GM19467 (cell line): ENCODE measurements around the gene EIF2B2.

Source experiments
- ATAC-seq: cut with Tn5 transposase; IDR thresholded peaks from one replicate; pipeline ENCODE4 v1.9.1; 2021; ENCODE audit warnings: mild to moderate bottlenecking, moderate library complexity; ENCODE audit not compliant: unreplicated experiment

Gene EIF2B2

DNA sequence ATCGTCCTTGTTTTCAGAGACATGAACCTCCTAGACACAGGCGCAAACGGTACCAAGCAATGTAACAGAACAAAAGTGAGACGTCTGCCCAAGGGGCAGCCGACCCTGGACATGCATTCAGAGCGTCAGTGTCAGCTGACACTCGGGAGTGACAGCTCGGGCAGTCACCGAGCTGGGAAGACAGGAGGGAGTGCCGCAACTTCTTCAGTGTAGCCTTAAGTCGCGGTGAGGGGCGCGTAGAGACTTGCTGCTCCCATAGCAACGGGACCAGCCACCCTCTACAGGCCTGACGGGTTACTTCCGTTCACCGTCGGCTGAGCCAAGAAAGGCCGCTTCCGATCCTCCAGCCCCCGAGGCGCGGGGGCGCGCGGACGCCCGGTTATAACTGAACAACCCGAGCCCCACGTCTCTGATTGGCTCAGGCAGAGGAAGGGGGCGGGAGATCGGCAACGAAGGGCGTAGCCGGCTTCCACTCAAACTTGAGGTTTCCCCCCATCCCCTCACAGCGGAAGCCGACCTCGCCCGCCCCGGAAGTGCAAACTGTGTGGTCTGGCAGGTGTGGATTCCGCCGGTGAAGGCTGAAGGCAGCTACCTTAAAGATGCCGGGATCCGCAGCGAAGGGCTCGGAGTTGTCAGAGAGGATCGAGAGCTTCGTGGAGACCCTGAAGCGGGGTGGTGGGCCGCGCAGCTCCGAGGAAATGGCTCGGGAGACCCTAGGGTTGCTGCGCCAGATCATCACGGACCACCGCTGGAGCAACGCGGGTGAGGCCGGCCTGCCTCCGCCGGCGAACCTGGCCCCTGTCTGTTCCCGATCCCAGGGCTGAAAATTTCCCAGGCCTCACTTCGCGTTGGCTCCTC is at the start of gene EIF2B2:
Gene EIF2B2 (plus strand): TSS at position 530 of the 858 bp plus-strand sequence. CDS start 70 bp downstream, at position 600.
- peak; percentile 96 for ATAC-seq

DNA sequence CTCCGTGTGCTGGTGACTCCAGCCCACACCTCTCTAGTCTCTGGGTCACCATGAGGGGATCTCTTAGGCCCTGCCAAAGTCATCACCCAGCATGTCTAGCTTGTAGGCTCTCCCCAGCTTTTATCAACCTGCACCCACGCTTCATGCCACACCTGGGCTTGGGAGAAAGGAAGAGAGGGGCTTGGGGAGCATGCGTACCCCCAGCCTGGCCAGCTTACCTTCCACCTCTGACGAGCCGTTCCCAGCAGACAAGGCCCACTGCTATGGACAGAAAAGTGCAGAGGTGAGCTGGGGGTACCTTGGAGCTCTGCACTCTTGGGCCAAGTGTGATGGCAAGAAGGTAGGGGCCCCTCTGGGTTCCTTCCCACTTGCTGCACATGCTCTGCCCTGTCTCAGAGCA is 49.0 kb upstream of the EIF2B2 start:
- ATAC-seq = no peak

DNA sequence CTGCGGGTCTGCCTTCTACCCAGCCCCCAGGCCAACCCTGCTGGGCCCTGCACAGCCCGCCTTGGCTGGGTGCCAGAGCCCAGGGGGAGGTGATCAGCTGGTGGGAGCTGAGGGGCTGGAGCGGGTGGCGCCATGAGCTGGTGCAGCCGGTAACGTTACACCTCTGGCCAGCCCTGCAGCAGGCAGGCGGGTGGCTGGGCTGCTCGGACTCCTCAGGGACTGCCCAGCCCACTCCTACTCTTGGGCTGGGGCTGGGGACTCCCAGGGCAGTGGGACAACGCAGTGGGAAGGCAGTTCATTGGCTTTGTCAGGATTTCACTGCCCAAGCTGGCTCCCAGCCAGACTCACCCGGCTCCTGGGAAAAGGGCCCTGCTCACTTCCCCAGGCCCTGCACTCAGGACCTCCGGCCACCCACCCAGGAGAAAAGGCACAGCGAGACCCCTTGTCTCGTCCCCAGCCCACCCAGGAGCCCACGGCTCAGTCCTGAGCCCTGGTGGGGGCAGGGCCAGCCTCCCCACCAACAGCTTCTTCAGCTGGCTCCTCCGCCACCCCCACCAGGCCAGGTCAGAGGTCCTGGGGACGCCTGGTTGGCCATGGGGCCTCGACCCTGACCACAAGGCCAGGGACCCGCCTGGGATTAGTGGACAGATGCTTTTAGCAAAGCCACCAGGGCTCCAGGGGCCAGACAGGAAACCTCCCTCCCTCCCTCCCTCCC is 48.3 kb upstream of the EIF2B2 start:
- no peak for ATAC-seq

DNA sequence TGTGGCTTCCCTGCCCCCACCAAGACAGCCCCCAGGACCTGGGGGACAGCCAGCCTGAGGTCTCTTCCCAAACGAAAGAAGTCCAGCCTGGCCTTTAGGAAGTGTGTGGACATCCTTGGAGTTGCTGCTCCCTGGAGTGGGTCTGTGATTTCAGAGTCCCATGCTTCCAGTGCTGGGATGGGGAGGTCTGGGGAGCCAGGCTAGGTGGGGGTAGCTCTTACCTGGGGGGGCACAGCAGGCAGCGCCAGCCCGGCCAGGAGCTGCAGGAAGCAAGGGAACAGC is 47.8 kb upstream of the EIF2B2 start:
- no peak for ATAC-seq

DNA sequence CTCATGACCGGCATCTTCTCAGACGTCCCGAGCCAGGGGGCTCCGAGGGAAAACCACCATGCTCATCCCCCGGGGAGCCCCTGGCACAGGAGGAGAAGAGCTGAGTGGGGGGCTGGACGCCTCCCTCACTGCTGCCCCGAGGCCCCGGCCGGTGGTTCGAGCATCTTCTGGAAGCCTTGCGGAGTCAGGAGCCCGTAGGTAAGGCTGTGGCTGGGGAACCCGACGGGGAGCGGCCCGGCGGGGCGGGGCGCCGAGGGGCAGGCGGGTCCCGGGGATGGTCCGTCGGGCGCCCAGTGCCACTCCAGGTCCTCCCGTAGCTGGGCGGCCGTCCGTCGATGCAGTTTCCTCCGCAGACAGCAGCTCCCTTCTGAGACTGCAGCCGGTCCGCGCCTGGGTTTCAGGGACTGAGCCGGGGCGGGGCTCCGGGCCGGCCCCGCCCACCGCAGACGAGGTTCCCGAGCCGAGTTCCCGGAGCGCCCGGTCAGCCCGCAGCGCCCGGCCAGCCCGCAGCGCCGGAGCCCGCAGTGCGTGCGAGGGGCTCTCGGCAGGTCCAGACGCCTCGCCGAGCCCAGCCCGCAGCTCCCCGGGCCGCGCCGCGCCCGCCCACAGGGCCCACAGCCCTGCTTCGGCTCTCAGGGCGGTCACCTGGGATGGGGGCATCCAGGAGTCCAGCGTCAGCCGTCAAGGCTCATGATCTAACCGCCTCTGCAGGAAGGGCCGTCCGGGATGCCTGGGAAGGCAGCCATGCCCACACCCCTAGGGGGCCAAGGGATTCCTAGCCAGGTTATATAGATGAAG is 47.3 kb upstream of the EIF2B2 start, which contains the start of gene PGF:
Gene PGF (minus strand): TSS at position 369 of the 798 bp plus-strand sequence. CDS start 355 bp downstream, at position 14.
- ATAC-seq = no peak

DNA sequence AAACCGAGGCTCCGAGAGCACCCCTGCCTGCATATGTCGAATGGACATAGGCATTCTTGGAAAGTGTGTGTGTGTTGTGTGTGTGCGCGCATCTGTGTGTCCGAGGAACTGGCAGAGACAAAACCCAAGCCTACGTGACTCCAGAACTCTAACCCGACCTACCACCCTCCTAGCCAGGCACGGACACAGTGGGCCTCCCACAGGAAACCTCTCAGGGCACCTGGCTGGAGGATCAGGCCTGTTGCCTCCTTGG is 46.8 kb upstream of the EIF2B2 start:
- no peak for ATAC-seq

DNA sequence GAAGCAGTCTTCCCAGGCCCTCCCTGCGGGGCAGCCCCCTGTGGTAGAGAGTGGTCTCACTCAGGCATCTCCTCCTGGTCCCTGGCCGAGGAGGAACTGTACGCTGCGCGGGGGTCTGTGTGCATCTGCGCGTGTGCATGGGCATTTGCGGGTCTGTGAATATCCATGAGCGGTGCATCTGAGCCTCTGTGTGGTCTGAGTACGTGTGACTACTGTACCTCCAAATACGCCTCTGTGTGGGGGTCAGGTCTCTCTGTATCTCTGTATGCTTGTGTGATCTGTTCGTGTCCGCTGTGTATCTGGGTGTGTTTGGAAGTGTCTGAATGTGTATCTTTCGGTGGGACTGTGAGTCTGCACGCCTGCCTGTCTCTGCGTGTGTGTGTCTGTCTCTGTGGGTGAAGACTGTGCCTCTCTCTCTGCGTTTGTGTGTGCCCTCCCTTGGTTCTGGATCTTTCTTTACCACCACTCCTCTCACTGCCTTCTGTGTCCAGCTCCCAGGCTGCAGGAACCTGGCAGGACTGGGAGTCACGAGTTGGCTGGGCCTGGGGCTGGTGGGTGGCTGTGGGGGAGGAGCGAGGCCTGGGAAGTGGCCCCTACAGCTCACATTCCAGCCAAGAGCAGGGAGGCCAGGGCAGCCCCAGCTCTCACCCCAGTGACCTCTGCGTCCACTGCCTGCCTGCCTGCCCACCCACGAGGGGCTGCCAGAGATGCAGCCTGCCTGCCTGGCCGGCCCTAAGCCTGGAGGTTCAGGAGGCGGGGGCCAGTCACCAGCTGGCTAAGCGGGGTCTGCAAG is 46.2 kb upstream of the EIF2B2 start:
- no peak for ATAC-seq

DNA sequence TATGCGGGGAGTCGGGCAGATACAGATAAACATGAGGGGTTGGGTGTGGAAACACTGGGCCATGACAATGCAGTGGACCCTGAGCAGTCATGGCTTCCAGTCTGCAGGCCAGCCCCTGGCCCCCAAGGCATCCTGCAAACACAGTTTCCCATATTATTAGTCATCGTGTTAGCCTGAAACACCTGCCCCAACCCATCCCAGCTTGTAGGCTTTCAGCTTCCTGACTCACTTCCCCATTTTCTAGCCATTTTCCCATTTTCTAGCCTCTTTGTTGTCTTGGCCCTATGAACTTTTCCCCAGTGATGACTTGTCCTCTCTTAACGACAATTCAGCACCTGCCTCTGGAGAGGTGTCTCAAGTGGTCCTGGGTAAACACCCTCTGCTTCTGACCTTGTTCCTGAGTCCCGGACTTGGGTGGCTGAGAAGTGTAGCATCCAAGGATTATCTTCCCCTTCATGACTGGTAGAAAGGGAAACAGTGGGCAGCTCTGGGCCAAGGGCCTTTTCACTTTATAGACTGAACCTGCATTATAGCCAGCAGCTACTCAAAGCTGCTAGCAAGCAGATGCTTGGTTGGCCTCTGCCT is 43.0 kb upstream of the EIF2B2 start:
- ATAC-seq = no peak

DNA sequence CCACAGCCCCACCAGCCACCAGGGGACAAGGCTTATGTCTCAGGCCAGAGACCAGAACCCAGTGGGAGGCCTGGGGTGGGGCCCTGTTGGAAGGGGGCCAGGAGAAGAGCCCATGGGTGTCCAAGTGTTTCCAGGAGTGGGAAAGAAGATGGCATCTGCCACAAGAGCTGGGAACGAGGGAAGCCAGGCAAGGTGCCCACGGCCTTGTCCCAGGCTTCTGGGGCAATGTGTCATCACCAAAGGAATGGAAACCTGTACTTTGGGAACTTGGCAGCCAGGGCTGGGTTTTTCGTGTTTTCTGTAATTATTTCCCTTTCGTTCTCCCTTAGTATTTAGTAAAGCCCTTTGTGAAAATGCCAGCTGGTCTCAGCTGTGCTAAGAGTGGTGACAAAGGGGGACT is 42.0 kb upstream of the EIF2B2 start:
- ATAC-seq = no peak

DNA sequence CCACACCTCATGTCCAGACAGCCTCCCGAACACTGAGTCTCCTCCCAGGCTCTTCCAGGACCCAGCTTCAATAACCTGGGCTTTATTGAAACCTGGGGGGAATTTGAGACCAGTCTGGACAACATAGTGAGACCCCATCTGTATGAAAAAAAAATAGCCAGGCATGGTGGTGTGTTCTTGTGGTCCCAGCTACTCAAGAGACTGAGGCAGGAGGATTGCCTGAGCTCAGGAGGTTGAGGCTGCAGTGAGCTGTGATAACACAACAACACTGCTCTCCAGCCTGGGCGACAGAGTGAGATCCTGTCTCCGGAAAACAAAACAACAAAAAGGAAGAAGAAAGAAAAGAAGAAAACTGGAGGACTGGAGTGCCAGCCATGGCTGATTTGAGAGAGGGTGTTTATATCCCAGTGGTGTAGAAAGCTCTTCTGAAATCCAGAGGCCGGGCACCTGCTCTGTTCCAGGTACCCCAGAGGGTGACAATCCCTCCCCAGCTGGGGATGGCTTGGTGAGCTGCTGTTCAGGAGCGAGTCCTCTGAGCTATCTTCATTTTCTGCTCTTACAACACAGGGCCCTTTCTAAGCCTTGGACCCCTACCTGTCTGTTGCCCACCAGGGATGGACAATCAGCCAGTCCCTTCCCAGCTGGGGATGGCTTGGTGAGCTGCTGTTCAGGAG is 41.3 kb upstream of the EIF2B2 start:
- no peak for ATAC-seq

DNA sequence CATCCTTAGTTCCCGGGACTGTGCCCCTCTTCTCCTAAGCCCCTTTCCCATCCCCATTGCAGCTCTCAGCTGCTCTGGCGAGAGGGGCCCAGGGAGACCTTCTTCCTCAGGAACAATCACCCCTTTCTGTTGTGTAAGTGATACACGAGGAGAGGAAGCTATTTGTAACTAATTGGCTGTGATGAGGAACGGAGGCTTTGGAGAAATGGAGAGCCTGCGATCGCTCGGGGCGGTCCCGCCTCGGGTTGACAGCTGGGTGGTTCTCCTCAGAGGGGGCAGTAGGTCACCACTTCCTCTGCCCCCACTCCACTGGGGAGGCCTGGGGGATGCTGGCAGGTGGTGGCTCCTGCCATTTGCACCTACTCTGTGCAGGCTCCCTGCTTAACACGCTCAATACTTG is 40.7 kb upstream of the EIF2B2 start:
- no peak for ATAC-seq

DNA sequence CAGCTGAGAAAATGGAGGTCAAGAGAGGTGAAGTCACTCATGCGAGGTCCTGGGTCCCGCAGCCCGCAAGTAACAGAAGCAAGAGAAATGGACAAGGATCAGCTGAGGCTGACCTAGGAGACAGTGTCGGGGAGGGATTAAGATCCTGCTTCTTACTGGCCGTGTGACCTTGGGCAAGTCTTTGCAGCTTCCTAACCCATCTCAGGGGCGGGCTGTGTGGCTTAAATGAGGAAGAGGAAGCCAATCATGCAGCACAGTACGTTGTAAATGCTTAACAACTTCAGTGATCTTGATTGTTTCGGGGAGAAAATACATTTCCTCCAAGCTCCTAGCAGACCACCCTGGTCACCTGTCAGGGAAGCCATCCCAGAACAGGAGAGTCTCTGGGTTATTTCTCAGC is 40.2 kb upstream of the EIF2B2 start:
- no peak for ATAC-seq

DNA sequence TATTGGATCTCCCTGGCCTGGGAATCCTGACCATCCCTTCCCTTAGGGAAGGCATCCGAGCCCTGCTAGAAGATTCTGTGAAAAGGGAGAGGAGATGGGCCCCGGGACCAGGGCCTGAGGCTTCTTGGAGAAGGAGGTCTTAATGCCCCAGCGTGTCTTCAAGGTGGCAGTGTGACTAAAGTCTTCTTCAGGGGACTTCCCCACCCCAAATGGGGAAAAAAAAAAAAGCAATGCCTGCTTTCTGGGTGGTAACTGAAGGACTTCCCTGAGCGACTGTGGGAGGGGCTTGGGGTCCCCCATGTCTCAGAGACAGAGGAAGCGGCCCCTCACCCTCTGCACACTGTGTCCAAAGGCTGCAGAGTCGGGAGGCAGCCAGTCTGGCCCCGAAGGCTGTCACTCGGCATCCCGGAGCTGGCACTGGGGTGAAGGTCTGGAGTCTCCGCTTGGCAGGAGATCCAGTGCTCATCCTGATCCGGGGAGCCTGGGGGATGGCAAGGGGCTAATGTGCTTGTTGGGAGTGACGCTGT is 39.5 kb upstream of the EIF2B2 start:
- ATAC-seq = no peak

DNA sequence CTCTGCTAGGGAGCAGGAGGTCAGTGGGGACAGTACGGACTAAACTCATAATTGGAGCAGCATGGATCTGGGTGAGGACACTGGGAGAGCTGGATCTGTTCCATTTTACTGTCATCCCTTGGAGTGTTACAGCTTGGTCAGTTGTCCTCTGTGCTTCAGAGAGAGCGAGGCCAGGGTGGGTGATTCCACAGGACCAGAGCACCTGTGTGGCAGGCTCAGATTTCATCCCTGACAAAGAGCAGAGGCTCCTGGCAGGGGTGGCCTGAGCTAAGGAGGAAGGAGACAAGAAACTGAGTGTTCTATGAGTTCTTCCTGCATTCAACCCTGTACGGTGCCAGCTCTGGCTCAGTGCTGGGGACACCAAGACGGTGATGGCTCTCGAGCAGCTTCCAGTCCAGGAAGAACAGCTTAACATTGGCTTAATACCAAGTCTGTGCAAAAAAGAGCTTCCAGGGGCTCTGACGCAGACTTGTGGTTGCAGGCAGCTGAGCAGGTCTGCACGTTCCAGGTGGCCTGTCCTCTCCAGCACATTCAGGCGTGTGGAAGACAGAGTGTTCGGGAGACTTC is 38.9 kb upstream of the EIF2B2 start:
- ATAC-seq = no peak

DNA sequence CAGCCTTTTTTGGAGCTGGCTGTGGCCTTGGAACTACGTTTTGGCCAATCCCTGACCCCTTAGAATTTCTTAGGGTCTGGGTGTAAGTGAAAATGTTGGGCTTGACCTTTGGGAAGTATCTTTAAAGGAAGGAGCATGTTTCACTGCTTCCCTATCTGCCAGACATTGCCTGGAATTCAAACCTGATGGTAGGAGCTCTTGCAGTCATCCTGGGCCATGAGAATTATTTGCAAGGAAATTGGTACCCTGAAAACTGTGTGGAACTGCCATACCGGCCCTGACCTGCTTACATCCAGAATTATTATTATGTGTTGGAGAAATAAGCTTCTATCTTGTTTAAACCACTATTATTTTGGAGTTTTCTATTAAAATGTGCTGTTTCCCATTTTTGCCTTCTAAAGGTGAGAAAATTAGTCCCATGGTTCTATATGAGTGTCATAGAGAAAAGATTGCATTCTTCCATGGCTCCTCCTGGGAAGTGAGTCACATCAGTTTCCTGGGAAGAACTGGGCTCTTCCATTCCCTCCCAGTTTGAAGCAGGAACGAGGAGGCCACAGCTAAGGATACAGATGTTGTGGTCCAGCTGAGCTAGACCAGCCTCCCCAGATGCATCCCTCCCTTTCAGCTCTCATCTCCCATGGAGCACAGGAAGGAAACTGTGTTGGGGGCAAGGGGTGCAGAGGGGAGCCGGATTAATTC is 37.8 kb upstream of the EIF2B2 start:
- no peak for ATAC-seq

DNA sequence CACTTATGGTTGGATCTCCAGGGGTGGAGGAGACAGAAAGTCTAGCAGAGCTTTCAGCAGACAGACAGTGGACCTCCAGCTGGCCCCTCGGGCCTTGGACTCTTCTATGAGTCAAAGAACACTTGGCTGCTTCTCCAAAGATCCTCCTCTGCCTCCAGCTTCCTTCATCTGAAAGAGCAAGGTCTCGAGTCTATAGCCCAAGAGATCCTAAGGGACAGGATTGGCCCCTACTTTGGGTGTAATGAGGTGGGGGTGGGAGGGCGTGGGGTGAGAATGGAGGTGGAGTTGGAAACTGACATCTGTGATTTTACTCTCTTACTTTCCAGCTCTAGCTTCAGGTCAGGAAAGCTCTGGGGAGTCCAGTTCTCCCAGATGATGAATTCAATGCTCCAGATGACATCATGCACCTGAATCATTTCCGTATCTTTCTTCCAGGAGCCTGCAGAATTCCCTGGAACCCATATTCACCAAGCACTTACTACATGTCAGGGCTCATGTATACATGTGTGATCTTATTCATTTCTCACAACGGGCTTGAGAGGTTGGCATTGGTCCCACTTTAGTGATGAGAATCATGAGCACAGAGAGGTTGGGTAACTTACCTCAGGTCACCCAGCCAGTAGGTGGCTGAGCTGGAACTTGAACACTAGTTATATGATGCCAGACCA is 37.1 kb upstream of the EIF2B2 start:
- ATAC-seq = no peak

DNA sequence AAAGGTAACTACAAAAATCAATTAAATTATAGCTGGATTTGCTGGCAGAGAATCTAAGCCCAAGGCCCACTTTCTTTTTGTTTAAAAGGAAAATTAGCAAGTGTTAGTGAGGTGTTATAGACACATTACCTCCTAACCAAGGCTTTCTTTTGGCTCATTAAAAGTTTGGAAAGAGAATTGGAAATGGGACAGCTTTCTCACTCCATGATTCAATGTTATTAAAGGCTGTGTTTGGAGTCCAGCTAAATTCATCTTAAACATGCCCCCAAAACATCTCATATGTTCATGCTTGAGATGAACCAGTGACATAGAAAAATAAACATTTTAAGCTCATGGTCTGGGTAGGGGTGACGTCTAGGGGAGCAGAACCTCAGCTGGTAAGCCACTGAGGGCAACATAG is 33.9 kb upstream of the EIF2B2 start:
- ATAC-seq = no peak

DNA sequence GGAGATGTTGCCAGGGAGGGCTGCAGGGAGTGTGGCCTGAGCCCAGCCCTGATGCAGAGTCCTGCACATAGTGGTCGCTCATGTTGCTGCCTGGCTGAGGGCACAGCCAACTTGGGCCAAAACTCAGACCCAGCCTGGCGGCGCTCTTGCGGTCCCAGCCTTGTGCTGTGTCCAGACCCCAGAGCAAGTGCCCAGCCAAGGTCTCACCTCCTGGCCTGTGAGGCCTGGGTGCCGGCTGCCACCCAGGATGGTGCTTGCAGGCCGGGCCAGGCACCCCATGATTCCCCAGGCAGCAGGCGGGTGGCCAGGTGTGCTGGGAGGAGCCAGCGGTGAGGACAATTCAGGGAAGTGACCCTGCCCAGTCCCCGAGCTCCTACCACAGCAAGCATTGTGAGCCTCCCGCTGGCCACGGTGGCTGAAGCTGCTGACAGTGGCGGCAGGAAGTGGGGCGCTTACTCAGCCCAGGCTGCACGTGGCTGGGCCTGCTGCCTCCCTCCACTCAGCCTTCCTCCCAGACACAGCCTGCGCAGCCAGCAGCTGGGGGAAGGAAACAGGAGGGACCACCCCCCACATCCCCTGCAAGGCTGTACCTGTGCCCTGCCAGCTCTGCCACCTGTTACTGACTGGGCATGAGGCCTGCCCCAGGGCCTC is 29.6 kb upstream of the EIF2B2 start:
- ATAC-seq = no peak
